SK-N-SH treated with all-trans-retinoic acid at 6 μM for 48 hours (cell line): ENCODE measurements around the gene FRRS1.

Source experiments
- ATAC-seq: fragments of 200-7000 bp; cut with Tn5 transposase; 3 replicates; pipeline ENCODE4 v1.9.1; 2020; ENCODE audit warnings: mild to moderate bottlenecking, moderate library complexity
- ARNTL ChIP-seq: fragments of 450-650 bp; formaldehyde crosslinking; IDR thresholded peaks from 2 replicates; pipeline ENCODE4 v1.5.0; 2020; ENCODE audit warnings: low read depth, mild to moderate bottlenecking, moderate library complexity, borderline replicate concordance
- BACH2 ChIP-seq: fragments of 250-450 bp; sonication (Bioruptor Pico); IDR thresholded peaks from 2 replicates; pipeline ENCODE4 v1.9.0; 2021; ENCODE audit warnings: mild to moderate bottlenecking, borderline replicate concordance
- CREB5 ChIP-seq: fragments of 250-450 bp; sonication (Bioruptor Pico); IDR thresholded peaks from 2 replicates; pipeline ENCODE4 v1.5.1; 2020; ENCODE audit warnings: low read depth, mild to moderate bottlenecking, moderate library complexity
- CSDC2 ChIP-seq: fragments of 250-450 bp; sonication (Bioruptor Pico); IDR thresholded peaks from 2 replicates; pipeline ENCODE4 v1.5.0; 2020; ENCODE audit warnings: mild to moderate bottlenecking, moderate library complexity
- CSRNP3 ChIP-seq: fragments of 250-450 bp; sonication (Bioruptor Pico); IDR thresholded peaks from 2 replicates; pipeline ENCODE4 v1.5.1; 2021; ENCODE audit warnings: mild to moderate bottlenecking, moderate library complexity
- ESRRG ChIP-seq: fragments of 250-450 bp; sonication (Bioruptor Pico); IDR thresholded peaks from 2 replicates; pipeline ENCODE4 v1.6.1; 2021; ENCODE audit warnings: mild to moderate bottlenecking
- GLIS3 ChIP-seq: fragments of 250-450 bp; sonication (Bioruptor Pico); IDR thresholded peaks from 2 replicates; pipeline ENCODE4 v1.5.0; 2020; ENCODE audit warnings: mild to moderate bottlenecking, moderate library complexity
- ISL1 ChIP-seq: fragments of 250-450 bp; sonication (Bioruptor Pico); IDR thresholded peaks from 2 replicates; pipeline ENCODE4 v2.1.2; 2022; ENCODE audit warnings: mild to moderate bottlenecking, moderate library complexity
- OSR1 ChIP-seq: fragments of 250-450 bp; sonication (Bioruptor Pico); IDR thresholded peaks from 2 replicates; pipeline ENCODE4 v1.8.0; 2022; ENCODE audit warnings: moderate library complexity, mild to moderate bottlenecking, inconsistent platforms
- PATZ1 ChIP-seq: fragments of 250-450 bp; sonication (Bioruptor Pico); IDR thresholded peaks from 2 replicates; pipeline ENCODE4 v1.8.0; 2020; ENCODE audit warnings: mild to moderate bottlenecking, moderate library complexity, borderline replicate concordance
- PPARA ChIP-seq: fragments of 250-450 bp; sonication (Bioruptor Pico); IDR thresholded peaks from 2 replicates; pipeline ENCODE4 v1.5.0; 2020; ENCODE audit warnings: mild to moderate bottlenecking, borderline replicate concordance
- RARB ChIP-seq: fragments of 250-450 bp; sonication (Bioruptor Pico); IDR thresholded peaks from 2 replicates; pipeline ENCODE4 v1.8.0; 2021; ENCODE audit warnings: mild to moderate bottlenecking, moderate library complexity
- SNAI2 ChIP-seq: fragments of 250-450 bp; sonication (Bioruptor Pico); IDR thresholded peaks from 2 replicates; pipeline ENCODE4 v1.5.0; 2020; ENCODE audit warnings: mild to moderate bottlenecking, moderate library complexity
- TCF4 ChIP-seq: fragments of 250-450 bp; sonication (Bioruptor Pico); IDR thresholded peaks from 2 replicates; pipeline ENCODE4 v1.8.0; 2021; ENCODE audit warnings: mild to moderate bottlenecking, moderate library complexity, borderline replicate concordance
- TOX ChIP-seq: fragments of 250-450 bp; sonication (Bioruptor Pico); IDR thresholded peaks from 2 replicates; pipeline ENCODE4 v1.8.0; 2021; ENCODE audit warnings: mild to moderate bottlenecking, moderate library complexity, borderline replicate concordance
- TSHZ2 ChIP-seq: fragments of 250-450 bp; sonication (Bioruptor Pico); IDR thresholded peaks from 2 replicates; pipeline ENCODE4 v1.5.0; 2020; ENCODE audit warnings: mild to moderate bottlenecking, moderate library complexity
- ZC3H10 ChIP-seq: fragments of 250-450 bp; sonication (Bioruptor Pico); IDR thresholded peaks from 2 replicates; pipeline ENCODE4 v1.5.1; 2021; ENCODE audit warnings: mild to moderate bottlenecking, moderate library complexity
- ZFP3 ChIP-seq: fragments of 250-450 bp; sonication (Bioruptor Pico); IDR thresholded peaks from 2 replicates; pipeline ENCODE4 v1.5.0; 2020; ENCODE audit warnings: mild to moderate bottlenecking, moderate library complexity
- ZFP30 ChIP-seq: fragments of 450-650 bp; formaldehyde crosslinking; IDR thresholded peaks from 2 replicates; pipeline ENCODE4 v1.5.0; 2022; ENCODE audit warnings: mild to moderate bottlenecking, moderate library complexity
- ZNF565 ChIP-seq: fragments of 450-650 bp; formaldehyde crosslinking; conservative IDR thresholded peaks from 2 replicates; pipeline ENCODE4 v1.5.0; 2020; ENCODE audit warnings: low read depth, mild to moderate bottlenecking, moderate library complexity
- ZNF70 ChIP-seq: fragments of 450-650 bp; formaldehyde crosslinking; IDR thresholded peaks from 2 replicates; pipeline ENCODE4 v1.5.0; 2020; ENCODE audit warnings: mild to moderate bottlenecking, moderate library complexity
- ZNF8 ChIP-seq: fragments of 450-650 bp; formaldehyde crosslinking; IDR thresholded peaks from 2 replicates; pipeline ENCODE4 v1.5.0; 2020; ENCODE audit warnings: mild to moderate bottlenecking, moderate library complexity

FRRS1 gene

GRCh38 chr1:99669376-99669775, 97.1 kb downstream of the FRRS1 start (continued):
- TF ChIP-seq SNAI2 (no peak), PPARA (CRISPR knock-in tag) (no peak), RARB (CRISPR knock-in tag) (no peak), OSR1 (no peak), BACH2 (CRISPR knock-in tag) (no peak), CSRNP3 (CRISPR knock-in tag) (no peak), ZFP30 (CRISPR knock-in tag) (no peak), GLIS3 (no peak), ESRRG (CRISPR knock-in tag) (no peak), ZNF70 (no peak), ZNF8 (CRISPR knock-in tag) (no peak)

GRCh38 chr1:99665212-99665611, 101.2 kb downstream of the FRRS1 start:
- no peak for ATAC-seq
- no peak for TF ChIP-seq PATZ1 (CRISPR knock-in tag)
- no peak for TF ChIP-seq ZFP3 (CRISPR knock-in tag)
- TF ChIP-seq ARNTL (CRISPR knock-in tag) = no peak
- no peak for TF ChIP-seq ZFP30 (CRISPR knock-in tag)
- no peak for TF ChIP-seq OSR1
- TF ChIP-seq CREB5 (CRISPR knock-in tag) = no peak
- no peak for TF ChIP-seq ISL1 (CRISPR knock-in tag)
- no peak for TF ChIP-seq ZNF70
- TF ChIP-seq ZNF565 (CRISPR knock-in tag) = no peak
- no peak for TF ChIP-seq ESRRG (CRISPR knock-in tag)
- no peak for TF ChIP-seq RARB (CRISPR knock-in tag)
- no peak for TF ChIP-seq BACH2 (CRISPR knock-in tag)

GRCh38 chr1:99663501-99663900, 102.9 kb downstream of the FRRS1 start:
- TF ChIP-seq TSHZ2 (no peak), TCF4 (CRISPR knock-in tag) (no peak), ZC3H10 (CRISPR knock-in tag) (no peak), RARB (CRISPR knock-in tag) (no peak), ZNF565 (CRISPR knock-in tag) (no peak), SNAI2 (no peak), ZNF70 (no peak), TOX (CRISPR knock-in tag) (no peak), PATZ1 (CRISPR knock-in tag) (no peak), ZFP3 (CRISPR knock-in tag) (no peak), BACH2 (CRISPR knock-in tag) (no peak), CSDC2 (no peak), ISL1 (CRISPR knock-in tag) (no peak), ESRRG (CRISPR knock-in tag) (no peak)

More at GRCh38 chr1:99663501-99663900, 102.9 kb downstream of the FRRS1 start:
- no peak for ATAC-seq
